Lung microvascular endothelial cell (primary cell): ENCODE results near the gene EPHB1. TPM values are rescaled to one million over a fixed set of nuclear protein-coding genes. Genes with fewer than 3 reads are reported as not detected.
"Not testable (repeated sequence)": the region's sequence is repeated elsewhere in the genome, so short reads cannot be mapped to it uniquely, and the experiment has no call there.

ENCODE experiments used
- DNase-seq, 2 donors: peaks; one replicate each; pipeline versions ENCODE4 v3.0.0 to v3.0.0-alpha.2; 2010; ENCODE audit warnings: low read depth in 2 of 2
- total RNA-seq: library from RNA; depleted of rRNA; stranded (reverse); fragments of >200 nt; gene quantifications from 2 replicates; pipeline ENCODE4 v1.2.1, GENCODE V29; 2014

The EPHB1 gene
- total RNA-seq, 1 donor from 2014 or later, result 4.2 TPM

GRCh38 chr3:134776518-134776917 lies 18.5 kb upstream of the EPHB1 start:
- no peak for DNase-seq

GRCh38 chr3:134777341-134777740 lies 17.7 kb upstream of the EPHB1 start:
- DNase-seq, result peak in 1 of 2 donors; percentile 41

- DNase-seq, result not testable (repeated sequence)
These were observed 6.8 kb upstream of the EPHB1 start for GRCh38 chr3:134788283-134788682.

- DNase-seq, result no peak
These were observed 5.0 kb upstream of the EPHB1 start for GRCh38 chr3:134790065-134790464.

GRCh38 chr3:134791992-134792391 lies 3.1 kb upstream of the EPHB1 start:
- DNase-seq, result no peak

GRCh38 chr3:134792700-134793099 lies 2.4 kb upstream of the EPHB1 start:
- no peak for DNase-seq

GRCh38 chr3:134793562-134793961 lies 1.5 kb upstream of the EPHB1 start:
- no peak for DNase-seq

- DNase-seq, result no peak
These were observed 737 bp upstream of the EPHB1 start for GRCh38 chr3:134794323-134794722.

GRCh38 chr3:134795746-134796280 lies 753 bp downstream of the EPHB1 start:
- DNase-seq, result peak; percentile 27 to 43

- DNase-seq, result peak; percentile 4 to 34
These were observed 1.4 kb downstream of the EPHB1 start for GRCh38 chr3:134796281-134797056.

GRCh38 chr3:134797057-134797740 lies 2.1 kb downstream of the EPHB1 start:
- DNase-seq, result peak in 1 of 2 donors; percentile 50

GRCh38 chr3:134797741-134798451 lies 2.8 kb downstream of the EPHB1 start:
- DNase-seq, result no peak

GRCh38 chr3:134798681-134799311 lies 3.7 kb downstream of the EPHB1 start:
- DNase-seq, result no peak

- no peak for DNase-seq
These were observed 4.3 kb downstream of the EPHB1 start for GRCh38 chr3:134799393-134799792.

GRCh38 chr3:134801204-134801958 lies 6.3 kb downstream of the EPHB1 start:
- DNase-seq, result no peak

- no peak for DNase-seq
These were observed 7.5 kb downstream of the EPHB1 start for GRCh38 chr3:134802428-134803050.

GRCh38 chr3:134803051-134803505 lies 8.0 kb downstream of the EPHB1 start:
- no peak for DNase-seq

GRCh38 chr3:134803652-134804051 lies 8.6 kb downstream of the EPHB1 start:
- no peak for DNase-seq

- peak in 1 of 2 donors; percentile 16 for DNase-seq
These were observed 9.7 kb downstream of the EPHB1 start for GRCh38 chr3:134804508-134805480.
